ENCODE data around the gene NOX4. TPM values are rescaled to one million over a fixed set of nuclear protein-coding genes. Genes with fewer than 3 reads are reported as not detected.
"Not testable (repeated sequence)": the region's sequence is repeated elsewhere in the genome, so short reads cannot be mapped to it uniquely, and the experiment has no call there.

The NOX4 gene
- total RNA-seq, 2 donors from 2014 or later = 2.7 to 6.0 TPM

- H3K4me3 Mint-ChIP-seq = no peak overlapping the region
- Histone ChIP-seq H3K9ac (ENCODE audit: extremely low read depth, low read length, poor library complexity, severe bottlenecking) (no peak overlapping the region), H3K9me3 (ENCODE audit: control insufficient read depth, low read length) (no peaks in the 10 kb centered on the region), H3K27me3 (ENCODE audit: control insufficient read depth, insufficient read depth, low read length, poor library complexity, severe bottlenecking) (no peaks in the 10 kb centered on the region), H3K27ac (ENCODE audit: low read depth, low read length) (no peak overlapping the region), H3K4me1 (ENCODE audit: control insufficient read depth, insufficient read depth, low read length) (no peaks in the 10 kb centered on the region), H3K36me3 (ENCODE audit: control insufficient read depth, insufficient read depth, low read length) (no peaks in the 10 kb centered on the region), H3K4me3 (ENCODE audit: low read length) (no peak overlapping the region)
- peak; percentile 59 for TF ChIP-seq CTCF (conservative IDR thresholded peaks at IDR 0.05)
- 100% methylated on average over 1 of the region's 1 CpG; no CpG with 5 or more reads in 1 of the 2 experiments for WGBS, 2 experiments (ENCODE audit: insufficient coverage in 1 of 2, insufficient read length in 1 of 2)
- H3K4me1 Mint-ChIP-seq = peaks cover 10% of the 10 kb centered on the region
- H3K36me3 Mint-ChIP-seq (ENCODE audit: low read depth) = no peaks in the 10 kb centered on the region
- no peaks in the 10 kb centered on the region for H3K9me3 Mint-ChIP-seq
- DNase-seq = no peak
- no peak overlapping the region for H3K27ac Mint-ChIP-seq
- no peaks in the 10 kb centered on the region for H3K27me3 Mint-ChIP-seq (ENCODE audit: insufficient read depth)
Observed at GRCh38 chr11:89405629-89406028, 85.5 kb downstream of the NOX4 start.

- H3K4me3 Mint-ChIP-seq; H3K4me1 ChIP-seq (ENCODE audit: control insufficient read depth, insufficient read depth, low read length); H3K9ac ChIP-seq (ENCODE audit: extremely low read depth, low read length, poor library complexity, severe bottlenecking); H3K4me3 ChIP-seq (ENCODE audit: low read length); H3K27me3 Mint-ChIP-seq (ENCODE audit: insufficient read depth); H3K27me3 ChIP-seq (ENCODE audit: control insufficient read depth, insufficient read depth, low read length, poor library complexity, severe bottlenecking); H3K27ac Mint-ChIP-seq; DNase-seq; H3K27ac ChIP-seq (ENCODE audit: low read depth, low read length); H3K4me1 Mint-ChIP-seq; H3K9me3 ChIP-seq (ENCODE audit: control insufficient read depth, low read length); H3K36me3 ChIP-seq (ENCODE audit: control insufficient read depth, insufficient read depth, low read length): not testable (repeated sequence)
- WGBS, 2 experiments (ENCODE audit: insufficient coverage in 1 of 2, insufficient read length in 1 of 2) = 80% methylated on average over 1 of the region's 1 CpG; no CpG with 5 or more reads in 1 of the 2 experiments
- Mint-ChIP-seq H3K36me3 (ENCODE audit: low read depth) (peaks cover 17% of the 10 kb centered on the region), H3K9me3 (peaks cover 11% of the 10 kb centered on the region)
Observed at GRCh38 chr11:89391654-89392053, 99.5 kb downstream of the NOX4 start.

- not testable (repeated sequence) for H3K4me3 Mint-ChIP-seq; H3K9me3 ChIP-seq (ENCODE audit: control insufficient read depth, low read length); H3K27me3 Mint-ChIP-seq (ENCODE audit: insufficient read depth); H3K36me3 Mint-ChIP-seq (ENCODE audit: low read depth); H3K4me1 ChIP-seq (ENCODE audit: control insufficient read depth, insufficient read depth, low read length); H3K27ac ChIP-seq (ENCODE audit: low read depth, low read length); H3K9me3 Mint-ChIP-seq; DNase-seq; H3K9ac ChIP-seq (ENCODE audit: extremely low read depth, low read length, poor library complexity, severe bottlenecking); H3K36me3 ChIP-seq (ENCODE audit: control insufficient read depth, insufficient read depth, low read length); H3K4me3 ChIP-seq (ENCODE audit: low read length); H3K4me1 Mint-ChIP-seq; H3K27me3 ChIP-seq (ENCODE audit: control insufficient read depth, insufficient read depth, low read length, poor library complexity, severe bottlenecking)
- peak overlapping the region; percentile 50 for H3K27ac Mint-ChIP-seq
- WGBS, 2 experiments (ENCODE audit: insufficient coverage in 1 of 2, insufficient read length in 1 of 2) = 100% methylated on average over 1 of the region's 3 CpGs; no CpG with 5 or more reads in 1 of the 2 experiments
Observed at GRCh38 chr11:89387501-89387900, 103.7 kb downstream of the NOX4 start.

- H3K9me3 ChIP-seq (ENCODE audit: control insufficient read depth, low read length); H3K27me3 ChIP-seq (ENCODE audit: control insufficient read depth, insufficient read depth, low read length, poor library complexity, severe bottlenecking); DNase-seq; H3K27ac Mint-ChIP-seq; H3K27me3 Mint-ChIP-seq (ENCODE audit: insufficient read depth); H3K4me1 ChIP-seq (ENCODE audit: control insufficient read depth, insufficient read depth, low read length); H3K4me1 Mint-ChIP-seq; H3K9me3 Mint-ChIP-seq; H3K4me3 Mint-ChIP-seq; H3K36me3 ChIP-seq (ENCODE audit: control insufficient read depth, insufficient read depth, low read length); H3K9ac ChIP-seq (ENCODE audit: extremely low read depth, low read length, poor library complexity, severe bottlenecking); H3K4me3 ChIP-seq (ENCODE audit: low read length); H3K27ac ChIP-seq (ENCODE audit: low read depth, low read length): not testable (repeated sequence)
- H3K36me3 Mint-ChIP-seq (ENCODE audit: low read depth) = peaks cover 10% of the 10 kb centered on the region
- 91 to 96% methylated on average over 3 to 6 of the region's 6 CpGs for WGBS, 2 experiments (ENCODE audit: insufficient coverage in 1 of 2, insufficient read length in 1 of 2)
Observed at GRCh38 chr11:89382986-89383385, 108.2 kb downstream of the NOX4 start.

All from endodermal cell (in vitro differentiated cells).